DMS153 treated with DMSO at 0.1 percent for 48 hours (cell line): ENCODE results near the gene GPR89A.
"Not testable (repeated sequence)": the region's sequence is repeated elsewhere in the genome, so short reads cannot be mapped to it uniquely, and the experiment has no call there.

Source experiments
- DNase-seq: peaks from one replicate; lab custom pipeline; 2025; ENCODE audit not compliant: unreplicated experiment; lab: John Stamatoyannopoulos, UW

GPR89A gene

DNA sequence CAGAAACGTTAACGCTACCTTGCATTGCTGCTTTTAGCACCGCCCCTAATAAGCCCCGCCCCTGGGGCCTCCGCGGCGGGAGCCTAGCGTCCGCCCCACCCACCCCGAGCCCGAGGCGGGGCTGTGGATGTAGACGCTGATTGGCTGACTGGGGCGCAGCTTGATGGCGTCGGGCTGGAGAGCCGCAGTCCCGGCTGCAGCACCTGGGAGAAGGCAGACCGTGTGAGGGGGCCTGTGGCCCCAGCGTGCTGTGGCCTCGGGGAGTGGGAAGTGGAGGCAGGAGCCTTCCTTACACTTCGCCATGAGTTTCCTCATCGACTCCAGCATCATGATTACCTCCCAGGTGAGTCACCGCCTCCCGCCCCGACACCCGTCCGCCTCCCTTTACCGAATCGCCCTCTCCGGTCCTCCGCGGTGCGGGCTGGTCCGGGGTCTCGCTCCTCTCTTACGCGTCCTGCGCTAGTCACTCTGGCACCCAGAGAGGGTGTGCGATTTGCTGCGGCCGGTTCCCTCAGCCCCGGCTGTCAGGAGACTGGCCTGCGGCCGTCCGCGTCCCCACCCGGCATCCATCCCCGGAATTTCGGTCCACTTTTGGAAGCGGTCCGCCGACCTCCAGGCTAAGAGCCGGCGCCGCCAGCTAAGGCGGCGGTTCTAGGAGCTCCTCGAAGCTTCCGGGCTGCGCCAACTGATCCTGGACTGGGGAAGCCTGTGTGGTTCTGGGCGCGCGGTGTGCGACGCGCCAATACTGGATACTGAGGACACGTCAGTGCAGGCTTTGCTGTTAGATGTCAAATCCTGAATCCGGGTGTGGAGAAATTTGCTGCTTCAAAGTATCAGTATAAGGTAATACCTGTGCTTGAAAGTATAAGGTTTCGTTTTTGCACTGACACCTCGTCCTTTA is at the start of gene GPR89A:
Gene GPR89A, plus strand, starts transcription at position 156 of the 901 bp plus-strand sequence. Its CDS starts 146 bp downstream, at position 302.
- DNase-seq: peak; percentile 81

DNA sequence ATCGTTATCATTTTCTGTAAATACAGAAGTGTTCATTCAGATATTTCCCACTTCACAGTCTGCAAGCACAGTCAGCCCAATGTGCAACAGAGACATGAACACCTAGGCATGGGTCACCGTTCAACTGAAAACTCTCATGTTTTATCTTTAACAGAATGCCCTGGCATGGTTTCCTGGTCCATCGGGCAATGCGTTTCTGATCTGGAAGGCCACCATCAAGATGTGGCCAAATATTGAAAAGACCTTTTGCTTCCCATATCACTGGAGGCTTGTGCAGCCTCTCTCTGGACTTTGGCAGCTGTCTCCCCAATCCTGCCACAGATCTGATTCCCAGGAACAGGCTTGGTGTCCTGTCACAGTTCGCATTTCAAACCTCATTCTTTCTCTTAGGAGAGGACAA is 21.0 kb upstream of the GPR89A start:
- not testable (repeated sequence) for DNase-seq

DNA sequence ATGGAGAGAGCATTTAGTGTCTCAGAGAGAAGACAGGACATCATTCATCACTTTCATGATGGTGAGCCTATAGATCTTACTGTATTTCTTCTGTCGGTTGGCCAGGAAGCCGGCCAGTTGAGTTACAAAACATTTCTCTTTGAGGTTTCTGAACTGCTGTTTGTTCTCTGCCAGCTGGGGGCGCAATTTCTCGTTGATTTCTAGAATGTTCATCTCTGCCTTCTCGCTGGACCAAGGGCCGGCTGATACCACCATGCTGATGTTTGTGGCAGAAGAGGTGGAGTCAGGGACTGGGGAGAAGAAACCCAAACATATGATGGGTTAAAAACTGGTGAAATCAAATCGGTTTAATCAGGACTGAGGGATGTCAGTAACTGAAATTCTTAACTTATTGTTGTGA is 17.0 kb upstream of the GPR89A start:
- DNase-seq: not testable (repeated sequence)

DNA sequence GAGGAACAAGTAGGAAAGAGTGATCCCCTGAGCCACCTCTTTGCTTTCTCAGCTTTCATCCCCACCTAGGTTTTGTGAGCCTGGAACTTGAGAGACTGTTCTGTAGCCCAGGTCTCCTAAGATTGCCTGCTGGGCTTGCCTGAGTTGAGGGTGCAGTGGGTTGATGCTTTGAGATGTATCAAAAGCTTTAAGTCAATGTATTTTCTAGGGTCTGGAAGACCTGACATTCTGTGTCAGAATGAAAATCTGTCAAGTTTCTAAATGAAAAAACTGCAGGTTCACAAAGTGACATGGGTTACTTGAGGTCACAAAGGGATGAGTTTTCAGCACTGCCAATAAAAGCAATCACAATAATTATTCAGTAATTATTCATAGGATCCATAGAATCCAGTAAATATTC is 15.4 kb upstream of the GPR89A start:
- not testable (repeated sequence) for DNase-seq

DNA sequence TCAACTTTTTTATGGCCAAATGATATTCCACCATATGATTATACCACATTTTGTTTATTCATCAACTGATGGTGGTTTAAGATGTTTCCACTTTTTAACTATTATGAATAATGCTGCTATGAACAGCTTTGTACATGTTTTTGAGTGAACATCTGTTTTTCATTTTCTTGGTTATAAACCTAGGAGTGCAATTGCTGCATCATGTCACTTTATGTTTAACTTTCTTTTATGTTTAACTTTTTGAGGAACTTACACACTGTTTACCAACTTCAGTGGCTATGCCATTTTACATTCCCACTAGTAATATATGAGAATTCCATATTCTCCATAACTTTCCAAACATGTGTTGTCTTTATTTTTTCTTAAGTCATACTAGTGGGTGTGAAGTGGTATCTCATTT is 12.4 kb upstream of the GPR89A start:
- DNase-seq: not testable (repeated sequence)

DNA sequence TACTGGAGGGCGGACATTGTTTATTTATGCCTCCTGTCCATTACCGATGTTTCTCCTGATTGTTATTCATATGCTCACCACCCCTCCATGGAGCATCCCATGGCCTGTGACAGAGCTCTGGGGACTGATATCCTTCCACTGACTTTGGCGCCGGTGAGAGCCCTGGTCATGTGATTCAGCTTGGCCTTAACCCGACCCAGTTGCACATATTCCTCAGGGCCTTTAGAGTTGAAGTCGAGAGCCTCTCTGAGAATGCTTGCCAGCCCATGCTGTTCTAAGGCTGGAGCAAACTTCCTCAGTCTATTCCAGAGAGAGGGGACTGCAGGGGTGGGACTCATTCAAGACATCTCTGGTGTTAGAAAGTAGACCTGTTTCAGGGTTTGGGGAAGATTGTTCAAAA is 11.6 kb upstream of the GPR89A start:
- not testable (repeated sequence) for DNase-seq

DNA sequence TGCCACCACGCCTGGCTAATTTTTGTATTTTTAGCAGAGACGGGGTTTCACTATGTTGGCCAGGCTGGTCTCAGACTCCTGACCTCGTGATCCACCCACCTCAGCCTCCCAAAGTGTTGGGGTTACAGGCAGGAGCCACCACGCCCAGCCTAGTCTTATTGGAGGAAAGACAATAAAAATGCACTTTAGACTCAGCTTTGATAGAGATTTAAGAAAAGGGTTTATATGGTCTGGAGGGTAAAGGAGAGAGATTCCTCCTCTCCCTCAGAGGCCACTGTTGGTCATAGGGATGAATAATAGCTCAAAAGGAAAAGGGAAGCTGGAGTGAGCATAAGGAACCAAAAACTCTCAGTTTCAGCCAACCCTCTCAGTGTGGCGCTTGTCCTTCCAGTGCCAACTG is 8.4 kb upstream of the GPR89A start:
- DNase-seq: not testable (repeated sequence)

DNA sequence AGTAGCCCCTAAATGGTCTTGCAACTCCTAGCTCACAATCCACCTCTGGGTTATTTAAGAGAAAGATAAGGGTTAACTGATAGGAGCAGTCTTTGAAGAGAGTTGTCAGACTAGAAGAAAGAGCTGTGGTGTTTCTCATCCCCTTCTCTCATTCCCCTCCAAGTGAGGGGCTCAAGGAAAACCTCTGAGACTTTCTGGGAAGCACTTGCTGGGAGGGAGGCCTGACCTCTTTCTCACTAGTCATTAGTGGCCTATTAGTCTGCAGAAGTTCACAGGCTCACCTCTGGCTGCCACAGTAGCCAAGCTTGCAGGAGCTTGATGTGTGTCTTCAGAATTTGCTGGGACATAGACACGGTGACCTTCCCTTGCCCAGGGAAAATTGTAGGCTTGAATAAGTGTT is 6.2 kb upstream of the GPR89A start:
- no peak for DNase-seq

DNA sequence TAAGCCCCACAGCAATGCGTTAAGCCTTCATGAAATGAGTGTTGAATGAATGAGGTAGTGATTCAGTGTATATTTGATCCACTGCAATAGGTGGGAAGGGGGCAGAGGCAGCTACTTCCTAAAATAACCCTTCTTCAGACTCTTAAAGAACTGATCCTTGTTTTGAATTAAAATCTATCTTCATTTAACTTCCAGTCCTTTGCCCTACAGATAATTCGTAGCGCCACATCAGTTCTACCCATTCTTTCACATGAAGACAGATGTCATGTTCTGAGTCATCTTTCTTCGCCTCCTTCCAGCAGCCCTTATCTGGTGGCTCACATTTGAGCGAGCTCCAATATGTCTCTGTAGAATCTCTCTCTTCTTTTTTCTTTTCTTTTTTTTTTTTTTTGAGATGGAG is 948 bp upstream of the GPR89A start:
- not testable (repeated sequence) for DNase-seq

DNA sequence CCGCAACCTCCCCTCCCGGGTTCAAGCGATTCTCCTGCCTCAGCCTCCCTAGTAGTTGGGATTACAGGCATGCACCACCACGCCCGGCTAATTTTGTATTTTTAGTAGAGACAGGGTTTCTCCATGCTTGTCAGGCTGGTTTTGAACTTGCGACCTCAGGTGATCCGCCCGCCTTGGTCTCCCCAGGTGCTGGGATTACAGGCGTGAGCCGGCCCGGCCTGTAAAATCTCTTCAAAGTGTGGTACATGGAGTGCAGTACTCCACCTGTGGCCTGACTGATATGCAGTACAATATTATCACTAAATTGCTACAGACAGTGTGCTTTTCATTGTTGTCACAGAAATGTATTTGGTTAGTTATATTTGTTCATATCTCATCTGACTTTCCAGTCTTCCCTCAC is 499 bp upstream of the GPR89A start:
- not testable (repeated sequence) for DNase-seq

DNA sequence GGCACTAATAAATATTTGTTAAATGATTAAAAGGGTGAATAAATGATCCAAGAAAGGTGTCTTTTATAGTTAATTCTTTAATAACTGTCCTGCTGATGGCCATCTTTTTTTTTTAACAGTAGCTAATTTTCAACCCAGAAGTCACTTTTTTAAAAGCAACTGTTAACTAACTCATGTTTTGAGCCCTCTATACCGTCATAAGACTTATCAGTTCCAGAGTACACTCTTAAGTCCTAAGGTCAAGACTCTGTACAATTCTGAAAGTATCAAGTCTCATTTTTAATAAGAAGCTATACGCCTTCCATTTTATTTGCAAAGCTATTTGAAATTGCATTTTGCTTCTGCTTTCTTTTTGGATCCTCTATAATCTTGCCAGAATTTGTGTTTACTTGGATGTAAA is 3.0 kb downstream of the GPR89A start:
- DNase-seq: not testable (repeated sequence)

DNA sequence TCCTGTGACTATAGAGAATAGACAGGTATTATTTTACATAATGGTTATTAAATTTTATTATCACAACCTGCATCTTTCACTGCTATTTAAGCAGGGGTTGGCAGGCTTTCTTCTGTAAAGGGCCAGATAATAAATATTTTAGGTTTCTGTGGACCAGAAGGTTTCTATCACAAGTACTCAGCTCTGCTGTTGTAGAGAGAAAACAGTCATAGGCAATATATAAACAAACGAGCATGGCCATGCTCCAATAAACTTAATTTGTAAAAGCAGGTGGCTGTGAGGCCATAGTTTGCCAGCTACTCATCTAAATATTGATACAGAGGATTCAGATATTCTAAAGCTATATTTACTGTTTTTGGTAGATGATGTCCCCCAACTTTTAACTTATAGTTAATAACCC is 12.3 kb downstream of the GPR89A start:
- not testable (repeated sequence) for DNase-seq

DNA sequence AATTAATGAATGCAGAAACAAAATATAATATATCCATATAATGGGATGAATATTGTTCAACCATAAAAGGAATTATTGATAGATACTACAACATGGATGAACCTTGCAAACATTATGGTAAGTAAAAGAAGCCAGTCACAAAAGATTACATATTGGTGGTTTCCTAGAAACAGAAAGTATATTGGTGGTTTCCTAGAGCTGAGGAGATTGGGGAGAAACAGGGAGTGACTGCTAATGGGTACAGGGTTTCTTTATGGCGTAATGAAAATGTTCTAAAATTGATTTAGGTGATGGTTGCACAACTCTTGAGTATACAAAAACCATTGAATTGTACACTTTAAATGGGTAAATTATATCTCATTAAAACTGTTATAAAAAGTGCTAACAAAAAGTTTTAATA is 14.4 kb downstream of the GPR89A start:
- DNase-seq: not testable (repeated sequence)

DNA sequence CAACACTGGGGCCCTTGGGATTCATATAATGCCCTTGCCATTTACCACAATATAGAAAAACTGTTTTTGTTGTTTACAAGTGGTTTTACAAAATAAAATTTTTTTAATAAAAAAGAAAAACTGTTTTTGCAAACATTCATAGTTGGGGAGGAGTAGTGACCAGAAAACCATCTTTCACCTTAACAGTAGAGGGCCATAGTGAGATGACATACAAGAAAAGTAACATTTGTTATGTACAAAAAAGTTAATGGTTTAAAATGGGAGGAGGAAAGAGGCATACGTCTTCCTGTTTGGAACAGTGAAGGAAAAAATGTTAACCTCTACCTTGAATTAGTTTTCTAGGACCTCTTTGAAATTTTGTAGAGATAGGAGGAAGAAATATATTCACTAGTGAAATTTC is 28.4 kb downstream of the GPR89A start:
- DNase-seq: not testable (repeated sequence)

DNA sequence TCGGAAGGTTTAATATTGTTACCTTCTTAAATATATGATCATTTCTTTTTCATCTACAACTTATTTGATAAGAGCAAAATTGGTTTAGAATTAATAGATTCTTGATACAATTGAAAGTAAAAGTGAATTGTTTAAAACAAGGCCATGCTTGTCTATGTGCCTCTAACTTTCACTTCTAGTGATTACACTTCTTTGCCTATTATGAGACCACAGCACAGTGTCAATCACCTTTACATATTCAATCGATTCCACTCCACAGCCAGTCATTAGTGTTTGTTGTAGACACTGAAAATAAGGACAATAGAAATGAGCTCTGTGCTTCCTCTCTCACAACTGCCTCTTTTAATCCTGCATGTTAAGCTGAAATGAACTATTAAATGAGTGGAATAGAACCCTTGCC is 34.1 kb downstream of the GPR89A start:
- not testable (repeated sequence) for DNase-seq

DNA sequence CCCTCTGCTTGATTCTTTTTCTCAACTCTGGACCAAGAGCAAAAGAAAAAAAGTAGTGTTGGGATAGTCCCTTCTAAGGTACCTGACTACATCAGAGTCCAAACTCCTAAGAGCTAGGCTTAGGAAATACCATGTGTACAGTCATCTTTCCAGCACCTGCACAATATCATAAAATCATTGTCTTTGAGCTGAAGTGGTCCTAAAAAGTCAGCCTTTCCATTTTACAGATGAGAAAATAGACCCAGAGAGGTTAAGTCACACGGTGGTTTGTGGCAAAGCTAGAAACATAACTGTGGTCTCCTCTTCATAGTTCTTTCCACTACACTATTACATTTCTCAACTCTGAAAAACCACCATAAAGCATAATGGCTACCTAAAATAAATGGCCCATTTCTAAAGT is 36.2 kb downstream of the GPR89A start:
- not testable (repeated sequence) for DNase-seq

DNA sequence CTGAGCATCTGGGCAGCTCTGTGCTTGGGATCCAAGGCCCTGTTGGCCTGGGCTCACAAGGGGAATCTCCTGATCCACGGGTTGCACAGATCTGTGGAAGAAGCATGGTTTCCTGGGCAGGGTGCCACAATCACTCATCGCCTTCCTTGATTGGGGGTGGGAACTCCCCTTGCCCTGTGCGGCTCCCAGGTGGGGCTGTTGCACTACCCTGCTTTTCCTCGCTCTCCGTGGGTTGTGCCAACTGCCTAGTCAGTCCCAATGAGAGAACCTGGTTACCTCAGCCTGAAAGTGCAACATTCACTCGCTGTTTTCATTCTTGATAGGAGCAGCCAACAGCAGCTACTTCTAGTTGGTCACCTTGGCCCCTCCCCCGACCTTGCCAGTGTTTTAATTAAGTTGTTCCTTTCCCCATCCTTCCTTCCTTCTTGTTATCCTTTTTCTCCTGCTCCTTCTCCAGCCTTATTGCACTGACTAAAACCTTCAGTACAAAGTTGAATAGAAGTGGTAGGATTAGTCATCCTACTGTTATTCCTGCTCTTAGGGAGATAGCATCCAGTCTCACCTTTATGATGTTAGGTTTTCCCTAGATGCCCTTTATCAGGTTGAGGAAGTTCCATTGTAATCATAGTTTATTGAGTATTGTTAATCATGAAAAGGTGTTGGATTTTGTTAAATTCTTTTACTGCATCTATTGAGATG is 48.6 kb downstream of the GPR89A start:
- DNase-seq: not testable (repeated sequence)

DNA sequence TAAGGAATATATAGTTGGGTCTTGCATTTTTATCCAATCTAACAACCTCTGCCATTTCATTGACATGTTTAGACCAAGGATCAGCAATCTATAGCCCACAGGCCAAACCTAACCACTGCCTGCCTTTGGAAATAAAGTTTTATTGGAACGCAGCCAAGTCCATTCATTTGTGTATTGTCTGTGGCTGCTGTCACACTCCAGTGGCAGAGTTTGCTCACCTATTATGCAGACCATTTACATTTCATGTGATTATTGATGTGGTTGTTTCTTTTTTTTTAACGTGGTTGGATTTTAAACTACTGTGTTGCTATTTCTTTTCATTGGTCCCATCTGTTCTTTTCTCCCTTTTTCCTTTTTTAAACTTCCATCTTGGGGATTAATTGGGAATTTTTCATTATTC is 54.7 kb downstream of the GPR89A start:
- peak; percentile 4 for DNase-seq

DNA sequence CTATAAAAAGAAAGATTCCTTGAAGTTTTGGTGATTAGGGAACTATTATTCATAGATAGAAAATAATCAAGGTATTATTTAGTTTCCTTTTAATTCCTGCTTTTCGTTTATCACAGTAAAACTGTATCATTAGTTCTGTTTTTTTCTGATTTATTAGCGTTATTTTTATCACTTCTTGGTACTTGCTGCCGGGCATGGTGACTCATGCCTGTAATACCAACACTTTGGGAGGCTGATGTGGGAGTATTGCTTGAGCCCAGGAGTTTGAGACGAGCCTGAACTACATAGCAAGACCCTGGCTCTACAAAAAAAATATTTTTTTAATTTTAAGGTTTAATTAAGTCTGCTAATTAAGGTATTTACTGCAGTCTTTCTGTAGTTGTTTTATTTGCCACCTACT is 57.2 kb downstream of the GPR89A start:
- not testable (repeated sequence) for DNase-seq

DNA sequence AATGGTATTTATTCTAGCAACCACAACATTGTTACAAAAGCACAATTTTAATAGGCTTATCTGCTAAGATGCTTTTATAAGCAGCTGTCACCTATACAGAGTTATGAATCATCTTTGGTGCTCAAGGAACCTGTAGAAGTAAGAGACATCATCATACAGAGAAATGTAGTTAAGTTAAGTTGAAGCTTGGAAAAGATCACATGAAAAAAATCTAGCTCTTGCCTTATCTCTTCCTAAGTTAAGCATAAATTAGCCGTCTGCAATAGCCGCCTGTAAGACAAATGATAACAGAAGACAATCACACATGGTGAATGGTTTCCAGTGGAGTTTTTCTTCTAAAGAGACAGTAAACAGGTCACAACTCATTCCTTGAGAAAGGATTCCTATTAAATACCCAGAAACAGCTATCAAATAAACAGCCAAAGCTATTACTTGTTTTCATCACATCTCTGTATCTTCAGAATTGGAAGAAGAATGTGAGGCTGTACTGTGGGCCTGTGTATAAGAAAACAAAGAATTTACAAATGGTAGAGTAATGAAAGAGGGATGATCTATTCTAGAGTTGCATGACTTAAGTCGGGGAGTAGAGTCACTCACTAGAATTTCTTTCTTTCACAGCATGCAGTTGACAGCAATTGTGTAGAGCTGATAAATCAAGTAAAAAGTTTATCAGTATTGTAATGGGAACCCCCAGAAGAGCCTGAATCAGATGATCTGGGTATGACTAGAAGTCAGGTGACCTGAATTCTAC is 63.4 kb downstream of the GPR89A start:
- not testable (repeated sequence) for DNase-seq

DNA sequence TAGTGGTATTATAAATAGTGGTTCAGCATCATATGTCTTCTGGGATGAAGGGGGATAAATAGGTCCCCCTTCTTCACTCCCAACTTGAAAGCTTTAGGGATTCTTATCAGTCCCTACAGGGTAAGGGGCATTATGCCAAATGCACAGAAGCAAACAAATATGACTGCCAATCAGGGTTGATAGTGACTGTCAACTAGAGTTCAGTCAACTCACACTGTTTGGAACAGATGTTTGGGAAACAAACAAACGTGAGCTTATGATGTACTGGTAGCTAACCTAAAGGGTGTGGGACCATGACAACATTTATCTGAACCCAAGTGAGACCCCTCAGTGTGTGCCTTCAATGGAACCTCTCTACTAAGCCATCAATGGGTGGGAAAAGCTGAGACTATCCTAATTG is 65.4 kb downstream of the GPR89A start:
- DNase-seq: not testable (repeated sequence)
